CD14-positive monocyte (primary cell): ENCODE results near the gene KLHL3. TPM values are rescaled to one million over a fixed set of nuclear protein-coding genes. Genes with fewer than 3 reads are reported as not detected.

Source experiments
- DNase-seq, 3 donors: peaks; one replicate each; pipeline ENCODE4 v3.0.0-alpha.2; 2011 to 2022
- H2AFZ ChIP-seq: 2 replicates; pipeline ENCODE4 v1.6.0; 2012; ENCODE audit warnings: mild to moderate bottlenecking, low read depth, low read length, inconsistent platforms; ENCODE audit not compliant: insufficient read depth, poor library complexity, severe bottlenecking
- H3K27ac ChIP-seq, 2 donors: 1 replicate in 1 of 2; 2 replicates in 1 of 2; pipeline ENCODE4 v1.5.1; 2012 to 2013; ENCODE audit warnings: low read length in 2 of 2, control low read depth in 1 of 2, inconsistent platforms in 1 of 2, low read depth in 1 of 2, mild to moderate bottlenecking in 1 of 2
- H3K27me3 ChIP-seq, 2 donors: one replicate each; pipeline versions ENCODE4 v1.6.0 to v1.6.1; 2011 to 2013; ENCODE audit warnings: low read length in 2 of 2; ENCODE audit not compliant: control insufficient read depth in 2 of 2, insufficient read depth in 2 of 2
- H3K36me3 ChIP-seq, 2 donors: replicated peaks in 1 of 2; 1 replicate in 1 of 2; 2 replicates in 1 of 2; pipeline versions ENCODE4 v1.5.1 to v1.6.1; 2012 to 2013; ENCODE audit warnings: low read length in 2 of 2, control low read depth in 1 of 2, inconsistent platforms in 1 of 2, mild to moderate bottlenecking in 1 of 2; ENCODE audit not compliant: insufficient read depth in 2 of 2, control insufficient read depth in 1 of 2
- H3K4me1 ChIP-seq, 2 donors: 1 replicate in 1 of 2; 2 replicates in 1 of 2; pipeline versions ENCODE4 v1.5.1 to v1.6.1; 2012 to 2013; ENCODE audit warnings: low read length in 2 of 2, control low read depth in 1 of 2, inconsistent platforms in 1 of 2, mild to moderate bottlenecking in 1 of 2, moderate library complexity in 1 of 2; ENCODE audit not compliant: insufficient read depth in 2 of 2, control insufficient read depth in 1 of 2
- H3K4me2 ChIP-seq: replicated peaks from 2 replicates; pipeline ENCODE3; 2012; ENCODE audit warnings: low read length, moderate library complexity, mild to moderate bottlenecking; ENCODE audit not compliant: poor library complexity, severe bottlenecking; ENCODE audit errors: extremely low read depth
- H3K4me3 ChIP-seq, 3 experiments: fragments of 200-600 bp in 1 of 3; sonication (generic) in 1 of 3; replicated peaks in 1 of 3; 1 replicate in 2 of 3; 2 replicates in 1 of 3; pipeline ENCODE4 v1.5.1; 2011 to 2013; ENCODE audit warnings: low read length in 3 of 3, mild to moderate bottlenecking in 3 of 3, control low read depth in 2 of 3, low read depth in 2 of 3, inconsistent platforms in 1 of 3, moderate library complexity in 1 of 3
- H3K79me2 ChIP-seq: 2 replicates; pipeline ENCODE4 v1.6.0; 2012; ENCODE audit warnings: mild to moderate bottlenecking, control low read depth, inconsistent platforms, low read length, moderate library complexity; ENCODE audit not compliant: insufficient read depth
- H3K9ac ChIP-seq: 2 replicates; pipeline ENCODE4 v1.6.0; 2017; ENCODE audit warnings: low read length, mild to moderate bottlenecking; ENCODE audit not compliant: insufficient read depth, poor library complexity, severe bottlenecking
- H3K9me3 ChIP-seq, 2 donors: replicated peaks in 1 of 2; 1 replicate in 1 of 2; 2 replicates in 1 of 2; pipeline versions ENCODE4 v1.5.1 to v1.6.1; 2012 to 2013; ENCODE audit warnings: low read length in 2 of 2, control low read depth in 1 of 2; ENCODE audit not compliant: control insufficient read depth in 1 of 2, insufficient read depth in 1 of 2
- H4K20me1 ChIP-seq: 2 replicates; pipeline ENCODE4 v1.6.0; 2012; ENCODE audit warnings: mild to moderate bottlenecking, low read length, control low read depth, moderate library complexity; ENCODE audit not compliant: insufficient read depth
- H3K27ac Mint-ChIP-seq, 7 donors: one replicate each; pipeline ENCODE4 v1.8.0; 2020; ENCODE audit warnings: mild to moderate bottlenecking in 7 of 7, mixed read lengths in 7 of 7, moderate library complexity in 6 of 7, inconsistent platforms in 2 of 7
- H3K27me3 Mint-ChIP-seq, 3 donors: one replicate each; pipeline ENCODE4 v1.8.0; 2021 to 2022; ENCODE audit warnings: low read depth in 3 of 3, mild to moderate bottlenecking in 3 of 3, mixed read lengths in 3 of 3, moderate library complexity in 3 of 3, inconsistent platforms in 1 of 3
- H3K36me3 Mint-ChIP-seq, 2 donors: one replicate each; pipeline ENCODE4 v1.8.0; 2020; ENCODE audit warnings: mixed read lengths in 2 of 2, inconsistent platforms in 1 of 2, mild to moderate bottlenecking in 1 of 2
- H3K4me1 Mint-ChIP-seq: one replicate; pipeline ENCODE4 v1.8.0; 2020; ENCODE audit warnings: mild to moderate bottlenecking, mixed read lengths
- H3K4me3 Mint-ChIP-seq, 2 donors: one replicate each; pipeline ENCODE4 v1.8.0; 2020; ENCODE audit warnings: mild to moderate bottlenecking in 2 of 2, mixed read lengths in 2 of 2, moderate library complexity in 1 of 2
- H3K9me3 Mint-ChIP-seq, 7 donors: one replicate each; pipeline ENCODE4 v1.8.0; 2020 to 2022; ENCODE audit warnings: mixed read lengths in 7 of 7, mild to moderate bottlenecking in 6 of 7, moderate library complexity in 6 of 7, inconsistent platforms in 2 of 7
- WGBS: methylation state at CpG from one replicate; pipeline ENCODE4 v1.1.5; 2013; ENCODE audit warnings: missing lambda C conversion rate; ENCODE audit not compliant: insufficient coverage; 5-methylcytosine and 5-hydroxymethylcytosine counted together
- intact Hi-C, 2 donors: fragments of 100-400 bp; cut with micrococcal nuclease; formaldehyde crosslinking; loops; one replicate each; pipeline versions ENCODE4 v1.15.0 to v1.15.1; 2023
- polyA plus RNA-seq, 3 donors: library from polyadenylated mRNA; depleted of rRNA in 1 of 3; unstranded in 2 of 3; stranded (reverse) in 1 of 3; fragments of 300-500 nt in 2 of 3; fragments of >200 nt in 1 of 3; fragmentation: Illumina TruSeq in 2 of 3; gene quantifications; 1 replicate in 2 of 3; 2 replicates in 1 of 3; pipeline ENCODE4 v1.2.3, GENCODE V29; 2012 to 2021
- TF ChIP-seq, protein P1 (sequence below): fragments of 200-600 bp; IDR thresholded peaks from one replicate; pipeline ENCODE4 v1.8.0; 2022; ENCODE audit warnings: antibody characterized with exemption, mild to moderate bottlenecking

KLHL3 gene
- polyA plus RNA-seq, 3 donors, result 0.71 TPM; not detected in 2

GRCh38 chr5:137635521-137635921 is 100.4 kb downstream of the KLHL3 start:
- H3K9me3 ChIP-seq, result no peaks in the 10 kb centered on the region
- no peak overlapping the region for H3K4me2 ChIP-seq
- H3K4me1 ChIP-seq, result no peaks in the 10 kb centered on the region
- Mint-ChIP-seq H3K4me3 (no peak overlapping the region), H3K36me3 (peaks cover 0 to 3% of the 10 kb centered on the region in 2 donors), H3K4me1 (no peaks in the 10 kb centered on the region), H3K27ac (no peak overlapping the region), H3K9me3 (peaks cover 0 to 5% (median 0%) of the 10 kb centered on the region in 7 donors), H3K27me3 (peaks cover 0 to 2% (median 1%) of the 10 kb centered on the region in 3 donors)
- no peaks in the 10 kb centered on the region for H3K79me2 ChIP-seq
- TF ChIP-seq, protein P1, sequence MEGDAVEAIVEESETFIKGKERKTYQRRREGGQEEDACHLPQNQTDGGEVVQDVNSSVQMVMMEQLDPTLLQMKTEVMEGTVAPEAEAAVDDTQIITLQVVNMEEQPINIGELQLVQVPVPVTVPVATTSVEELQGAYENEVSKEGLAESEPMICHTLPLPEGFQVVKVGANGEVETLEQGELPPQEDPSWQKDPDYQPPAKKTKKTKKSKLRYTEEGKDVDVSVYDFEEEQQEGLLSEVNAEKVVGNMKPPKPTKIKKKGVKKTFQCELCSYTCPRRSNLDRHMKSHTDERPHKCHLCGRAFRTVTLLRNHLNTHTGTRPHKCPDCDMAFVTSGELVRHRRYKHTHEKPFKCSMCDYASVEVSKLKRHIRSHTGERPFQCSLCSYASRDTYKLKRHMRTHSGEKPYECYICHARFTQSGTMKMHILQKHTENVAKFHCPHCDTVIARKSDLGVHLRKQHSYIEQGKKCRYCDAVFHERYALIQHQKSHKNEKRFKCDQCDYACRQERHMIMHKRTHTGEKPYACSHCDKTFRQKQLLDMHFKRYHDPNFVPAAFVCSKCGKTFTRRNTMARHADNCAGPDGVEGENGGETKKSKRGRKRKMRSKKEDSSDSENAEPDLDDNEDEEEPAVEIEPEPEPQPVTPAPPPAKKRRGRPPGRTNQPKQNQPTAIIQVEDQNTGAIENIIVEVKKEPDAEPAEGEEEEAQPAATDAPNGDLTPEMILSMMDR, result no peak
- H3K9ac ChIP-seq, result no peak overlapping the region
- WGBS, result no CpG with 5 or more reads among the region's 1 CpG
- DNase-seq, result no peak
- H4K20me1 ChIP-seq, result no peaks in the 10 kb centered on the region
- intact Hi-C loops, result loop anchor here in 1 of 2 donors (10.0 kb wide), 1 partner anchor 429 kb away; no protein-coding TSS in a partner anchor
- no peaks in the 10 kb centered on the region for H3K36me3 ChIP-seq
- H2AFZ ChIP-seq, result no peak overlapping the region
- no peak overlapping the region for H3K27ac ChIP-seq
- no peak overlapping the region for H3K4me3 ChIP-seq
- H3K27me3 ChIP-seq, result no peaks in the 10 kb centered on the region

- Histone ChIP-seq H3K9me3 (no peaks in the 10 kb centered on the region), H3K9ac (no peak overlapping the region), H2AFZ (no peak overlapping the region), H3K27ac (no peak overlapping the region), H3K4me3 (no peak overlapping the region), H3K79me2 (no peaks in the 10 kb centered on the region), H3K4me1 (no peaks in the 10 kb centered on the region), H3K4me2 (no peak overlapping the region), H3K36me3 (no peaks in the 10 kb centered on the region), H4K20me1 (no peaks in the 10 kb centered on the region), H3K27me3 (no peaks in the 10 kb centered on the region)
- TF ChIP-seq, protein P1, result no peak
- Mint-ChIP-seq H3K36me3 (peaks cover 0 to 3% of the 10 kb centered on the region in 2 donors), H3K4me1 (no peaks in the 10 kb centered on the region), H3K4me3 (no peak overlapping the region), H3K27ac (peak overlapping the region in 1 of 7 donors; percentile 31), H3K27me3 (peaks cover 0 to 2% (median 2%) of the 10 kb centered on the region in 3 donors), H3K9me3 (peaks cover 0 to 5% (median 0%) of the 10 kb centered on the region in 7 donors)
- WGBS, result 90% methylated on average over 3 of the region's 9 CpGs
- no peak for DNase-seq
- intact Hi-C loops, result loop anchor here in 1 of 2 donors (10.0 kb wide), 1 partner anchor 431 kb away; no protein-coding TSS in a partner anchor
Observed at GRCh38 chr5:137633896-137634295, 102.0 kb downstream of the KLHL3 start.
